Muscle of back (tissue), 11 donors: ENCODE measurements around the gene MPG. TPM values are rescaled to one million over a fixed set of nuclear protein-coding genes. Genes with fewer than 3 reads are reported as not detected.
"Not testable (repeated sequence)": the region's sequence is repeated elsewhere in the genome, so short reads cannot be mapped to it uniquely, and the experiment has no call there.

ENCODE experiments used
- DNase-seq, 3 donors: peaks; one replicate each; pipeline versions ENCODE4 v3.0.0 to v3.0.0-alpha.2; 2013
- polyA plus RNA-seq, 10 donors: library from polyadenylated mRNA; unstranded; fragments of 120-200 nt; gene quantifications; one replicate each; pipeline ENCODE4 v1.2.1, GENCODE V29; 2013; ENCODE audit not compliant: insufficient read length in 10 of 10

The MPG gene
- polyA plus RNA-seq, 10 donors, result 18.5 to 35.3 (median 24.2) TPM

- DNase-seq, result not testable (repeated sequence)
These were observed 31.5 kb upstream of the MPG start for GRCh38 chr16:46510-46909.

- no peak for DNase-seq
These were observed 30.8 kb upstream of the MPG start for GRCh38 chr16:47234-47633.

GRCh38 chr16:50769-51591 is 27.0 kb upstream of the MPG start:
- DNase-seq, result no peak

GRCh38 chr16:53346-54236 is 24.4 kb upstream of the MPG start, which contains the start of the genes POLR3K and SNRNP25:
POLR3K (minus strand) TSS chr16:53608; CDS start chr16:53586, 22 bp downstream.
SNRNP25 (plus strand) TSS chr16:53828; CDS start chr16:54017, 189 bp downstream.
- DNase-seq, result peak; percentile 97 to 99 (median 98)

DNA sequence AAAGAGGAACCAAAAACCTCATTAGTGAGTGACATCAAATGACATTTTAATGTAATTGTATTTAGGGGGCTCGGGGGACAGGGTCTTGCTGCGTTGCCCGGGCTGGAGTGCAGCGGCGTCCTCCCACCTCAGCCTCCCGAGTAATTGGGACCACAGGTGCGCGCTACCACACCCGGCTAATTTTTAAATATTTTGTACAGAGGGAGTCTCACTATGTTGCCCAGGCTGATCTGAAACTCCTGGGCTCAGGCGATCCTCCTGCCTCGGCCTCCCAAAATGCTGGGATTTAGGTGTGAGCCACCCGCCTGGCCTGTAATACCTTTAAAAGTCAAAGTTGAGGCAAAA is 23.8 kb upstream of the MPG start:
- DNase-seq, result no peak

DNA sequence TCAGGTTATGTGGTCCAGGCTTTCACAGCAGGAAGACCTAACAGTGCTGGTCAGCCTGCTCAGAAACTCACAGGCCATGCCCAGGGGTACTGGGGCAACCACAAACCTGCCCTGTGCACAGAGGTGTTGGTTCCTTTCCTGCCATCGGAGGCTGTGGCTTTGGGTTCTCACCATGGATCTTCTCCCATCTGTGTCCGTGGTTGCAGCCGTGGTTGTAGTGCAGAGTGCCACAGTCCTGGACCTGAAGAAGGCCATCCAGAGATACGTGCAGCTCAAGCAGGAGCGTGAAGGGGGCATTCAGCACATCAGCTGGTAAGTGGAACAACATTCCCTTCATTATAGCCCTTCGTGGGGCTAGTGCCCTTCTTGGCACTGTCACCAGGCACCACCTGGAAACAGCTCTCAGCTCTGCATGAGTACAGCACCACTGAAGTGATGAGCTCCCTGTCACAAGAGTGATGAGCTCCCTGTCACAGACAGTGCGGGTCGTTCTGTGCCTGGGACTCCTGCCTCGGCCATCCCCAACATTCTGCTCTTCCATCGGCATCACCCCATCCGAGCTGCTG is 22.4 kb upstream of the MPG start:
- DNase-seq, result peak in 1 of 3 donors; percentile 1

- DNase-seq, result no peak
These were observed 21.6 kb upstream of the MPG start for GRCh38 chr16:56231-56927.

- DNase-seq, result peak in 1 of 3 donors; percentile 10
These were observed 20.3 kb upstream of the MPG start for GRCh38 chr16:57711-58110.

- peak in 1 of 3 donors; percentile 2 for DNase-seq
These were observed 19.3 kb upstream of the MPG start for GRCh38 chr16:58491-59439.

DNA sequence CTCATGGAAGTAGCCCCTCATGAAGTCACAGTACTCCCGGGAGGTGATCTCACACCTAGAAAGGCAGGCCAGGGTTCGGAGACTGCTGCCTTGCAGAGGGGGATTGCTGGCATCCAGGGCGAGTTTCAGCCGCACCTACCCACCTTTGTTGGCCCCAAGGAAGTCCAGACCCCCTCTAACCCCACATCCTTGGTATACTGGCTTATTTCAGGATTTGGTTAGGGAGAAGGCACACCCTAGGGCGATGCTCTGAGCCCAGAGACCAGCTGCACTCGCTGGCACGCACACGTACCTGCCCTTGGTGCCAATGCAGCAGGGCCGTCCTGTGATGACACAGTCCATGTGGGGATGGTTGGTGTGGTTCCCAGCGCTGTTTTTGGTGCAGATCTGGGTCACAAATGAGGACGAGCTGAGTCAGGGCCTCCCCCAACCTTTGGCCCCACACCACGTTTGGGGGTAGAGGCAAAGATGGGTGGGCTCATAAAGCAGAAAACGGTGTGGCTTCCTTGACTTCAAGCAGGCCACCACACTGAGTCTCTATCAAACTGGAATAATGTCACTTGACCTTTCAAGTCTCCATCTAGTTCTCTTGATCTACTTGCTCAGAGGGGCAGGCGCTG is 18.5 kb upstream of the MPG start:
- DNase-seq, result no peak

GRCh38 chr16:60166-60565 is 17.9 kb upstream of the MPG start:
- DNase-seq, result no peak

DNA sequence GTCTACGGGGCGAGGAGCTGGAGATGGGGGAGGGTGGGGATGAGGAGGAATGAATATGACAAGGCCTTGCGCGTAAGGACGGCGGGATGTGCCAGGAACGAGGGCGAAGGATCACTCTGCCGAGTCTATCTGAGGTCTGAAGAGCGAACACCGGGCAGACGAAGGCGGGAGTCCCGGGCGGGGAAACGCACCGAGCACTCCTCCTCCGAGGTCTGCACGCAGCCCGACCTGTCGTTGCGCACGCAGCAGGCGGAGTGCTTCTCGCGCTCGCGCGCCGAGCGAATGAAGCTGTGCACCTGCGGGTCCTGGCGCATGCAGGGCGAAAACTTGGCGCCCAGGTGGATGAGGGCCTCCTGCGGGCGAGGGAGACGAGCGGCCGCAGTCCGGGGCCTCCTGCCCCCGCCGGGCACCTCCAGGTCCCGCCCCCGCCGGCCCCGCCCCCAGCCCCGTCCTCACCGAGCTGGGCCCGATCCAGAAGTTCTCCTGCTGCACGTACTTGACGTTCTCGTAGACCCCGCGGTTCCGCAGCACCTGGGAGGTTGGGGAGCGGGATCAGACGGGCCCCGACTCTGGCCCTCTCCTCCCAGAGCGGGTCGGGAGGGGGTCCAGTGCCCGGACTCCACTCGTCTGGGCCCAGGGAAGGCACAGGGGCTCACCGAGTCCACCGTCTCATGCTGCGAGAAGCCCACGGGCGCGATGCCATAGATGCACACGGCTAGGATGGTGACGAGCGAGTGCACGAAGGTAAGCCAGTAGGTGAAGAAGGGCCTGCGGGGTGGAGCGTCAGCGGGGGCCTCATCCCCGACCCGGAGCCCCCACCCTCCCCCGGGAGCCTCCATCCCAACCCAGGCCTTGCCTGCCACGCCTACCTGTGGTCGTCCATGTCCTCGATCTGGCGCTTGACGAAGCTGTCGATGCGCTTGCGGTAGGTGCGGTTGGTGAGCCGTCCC is 16.8 kb upstream of the MPG start:
- DNase-seq, result peak in 1 of 3 donors; percentile 12

DNA sequence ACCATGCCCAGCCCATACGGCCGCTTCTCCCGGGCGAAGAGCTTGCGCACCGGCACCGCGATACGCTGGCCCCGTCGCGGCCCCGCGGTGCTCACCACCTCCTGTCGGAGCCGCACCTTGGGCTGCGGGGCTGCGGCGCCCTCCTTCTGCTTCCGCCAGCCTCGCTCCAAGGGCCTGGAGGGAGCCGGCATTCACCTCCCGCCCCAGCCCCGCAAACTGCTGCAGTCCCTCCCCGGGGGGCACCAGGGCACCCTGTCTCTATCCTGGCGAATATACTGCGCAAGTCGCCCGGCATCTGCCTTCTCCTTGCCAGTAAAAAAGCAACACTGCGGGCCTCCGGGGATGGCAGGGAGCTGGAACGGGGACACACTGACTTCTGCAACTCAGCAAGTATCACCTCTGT is 16.1 kb upstream of the MPG start:
- no peak for DNase-seq

DNA sequence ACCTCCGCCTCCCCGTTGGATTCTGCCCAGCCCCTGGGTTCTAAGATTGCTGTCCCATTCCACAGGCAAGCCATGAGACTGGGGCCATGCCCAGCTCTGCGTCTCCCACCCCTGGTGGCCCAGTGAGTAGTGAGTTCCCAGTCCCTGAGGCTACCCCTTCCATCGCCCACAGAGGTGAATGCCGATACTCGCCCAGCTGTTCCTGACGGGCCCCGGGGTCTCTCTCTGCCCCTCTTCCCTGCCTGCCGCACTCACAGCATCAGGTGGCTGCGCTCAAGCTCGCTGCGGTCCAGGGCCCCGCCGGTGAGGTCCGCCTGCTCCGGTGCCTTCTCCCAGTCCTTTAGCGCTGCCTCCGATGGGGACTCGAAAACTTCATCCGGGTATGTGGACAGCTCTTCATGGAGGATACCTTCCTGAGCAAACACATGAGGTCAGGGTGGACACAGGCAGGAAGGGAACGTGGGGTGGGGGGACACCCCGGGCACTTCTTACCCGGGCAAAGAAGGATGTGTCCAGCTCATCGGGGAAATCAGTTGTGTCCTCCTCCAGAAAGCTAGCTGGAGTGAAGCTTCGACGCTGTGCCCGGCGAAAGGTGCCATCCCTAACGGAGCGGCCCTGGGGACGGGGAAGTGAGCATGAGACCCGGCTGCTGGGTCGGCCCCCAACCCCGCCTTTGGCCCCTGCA is 15.6 kb upstream of the MPG start:
- no peak for DNase-seq

DNA sequence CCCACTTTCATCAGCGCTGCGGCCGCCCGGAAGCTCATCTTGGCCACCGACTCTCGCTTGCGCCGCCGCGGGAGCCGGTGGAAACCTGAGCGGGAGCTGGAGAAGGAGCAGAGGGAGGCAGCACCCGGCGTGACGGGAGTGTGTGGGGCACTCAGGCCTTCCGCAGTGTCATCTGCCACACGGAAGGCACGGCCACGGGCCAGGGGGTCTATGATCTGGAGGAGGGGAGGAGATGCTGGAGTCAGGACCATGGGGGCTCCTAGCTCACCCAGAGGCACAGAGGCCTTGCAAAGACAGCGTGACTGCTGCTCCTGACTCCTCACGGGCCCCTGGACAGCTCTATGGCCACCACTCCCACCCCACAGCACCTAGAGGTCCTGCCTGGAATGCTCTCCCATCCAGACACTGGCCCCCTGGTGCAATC is 15.0 kb upstream of the MPG start:
- no peak for DNase-seq

GRCh38 chr16:63466-63865 is 14.6 kb upstream of the MPG start:
- DNase-seq, result no peak

DNA sequence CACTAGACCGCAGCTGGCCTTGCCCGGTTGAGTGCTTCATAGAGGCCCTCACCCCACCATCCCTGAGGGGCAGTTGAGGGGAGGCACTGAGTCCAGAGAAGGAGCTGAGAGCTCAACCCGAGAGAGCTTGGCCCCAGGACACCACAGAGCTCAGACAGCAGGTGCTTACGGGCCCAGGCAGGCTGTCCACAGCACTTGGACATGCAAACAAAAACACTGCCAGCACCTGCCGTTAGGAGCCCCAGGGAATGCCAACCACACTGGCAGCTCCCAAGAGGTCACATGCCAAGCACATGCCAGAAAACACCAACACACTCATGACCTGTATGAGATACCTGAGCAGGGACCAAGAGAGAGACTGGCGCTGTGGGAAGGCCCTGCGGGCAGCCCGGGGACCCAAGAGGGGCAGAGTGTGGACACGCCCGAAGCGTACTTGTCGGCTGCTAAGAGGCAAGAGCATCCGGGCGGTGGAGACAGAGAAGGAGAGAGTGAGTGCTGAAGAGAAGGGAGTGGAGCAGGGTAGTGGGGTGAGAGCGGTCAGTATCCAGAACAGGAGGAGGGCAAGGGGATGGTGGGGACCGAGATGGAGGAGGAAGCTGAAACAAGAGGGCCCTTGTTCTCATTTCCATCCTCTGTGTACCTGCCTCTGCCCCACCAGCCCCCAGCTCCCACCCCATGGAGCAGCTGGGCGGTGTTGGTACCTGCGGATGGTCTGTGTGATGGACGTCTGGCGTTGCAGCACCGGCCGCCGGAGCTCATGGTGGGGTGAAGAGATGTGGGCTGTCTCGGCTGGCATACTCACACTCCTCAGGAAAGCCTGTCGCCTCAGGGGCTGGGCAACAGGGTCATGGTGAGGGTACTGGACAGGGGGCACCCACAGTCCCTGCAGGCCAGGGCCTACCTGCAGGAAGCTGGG is 13.8 kb upstream of the MPG start:
- DNase-seq, result peak in 1 of 3 donors; percentile 4
